Measurements from ENCODE around the gene SF3B2.
A peak's percentile ranks its signal among the peaks of the same experiment; 100 is the strongest.

Gene SF3B2

DNA sequence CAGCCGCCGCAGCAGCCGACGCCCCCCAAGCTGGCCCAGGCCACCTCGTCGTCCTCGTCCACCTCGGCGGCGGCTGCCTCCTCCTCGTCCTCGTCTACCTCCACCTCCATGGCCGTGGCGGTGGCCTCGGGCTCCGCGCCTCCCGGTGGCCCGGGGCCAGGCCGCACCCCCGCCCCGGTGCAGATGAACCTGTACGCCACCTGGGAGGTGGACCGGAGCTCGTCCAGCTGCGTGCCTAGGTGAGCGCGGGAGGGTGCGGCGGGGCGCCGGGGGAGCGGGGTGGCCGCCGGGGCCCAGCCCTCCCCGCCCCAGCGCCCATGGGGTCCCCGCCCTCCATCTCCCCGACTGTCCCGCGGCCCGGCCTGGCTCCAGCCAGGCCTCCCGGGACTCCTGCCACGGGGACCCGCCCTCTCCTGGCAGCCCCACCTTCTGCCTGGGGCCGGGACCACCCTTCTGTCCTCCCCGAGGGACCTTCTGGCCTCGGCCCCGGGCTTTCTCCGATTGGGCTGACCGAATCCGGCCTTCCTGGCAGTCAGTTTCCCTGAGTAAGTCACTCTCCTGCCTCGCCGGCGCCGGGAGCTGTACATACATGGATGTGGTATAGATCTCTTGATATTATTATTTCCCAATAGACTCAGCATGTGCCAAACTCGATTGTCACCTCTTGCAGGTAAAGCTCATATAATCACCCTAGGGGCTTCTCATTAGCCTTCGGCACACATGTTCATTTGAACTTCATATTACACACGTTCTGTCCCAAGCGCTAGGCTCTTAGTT, 18.6 kb downstream of the SF3B2 start:
- Histone ChIP-seq H3K79me2 (ENCODE audit: insufficient read depth, low read length) (peaks cover 29% of the 10 kb centered on the region), H3K4me3 (ENCODE audit: low read depth in 1 of 2, low read length in 2 of 2) (peak overlapping the region; percentile 77 to 90), H3K36me3 (ENCODE audit: insufficient read depth, low read length) (peaks cover 52% of the 10 kb centered on the region), H3K4me1 (ENCODE audit: insufficient read depth, low read length) (peaks cover 27% of the 10 kb centered on the region), H2AFZ (ENCODE audit: low read depth, low read length) (peak overlapping the region; percentile 82), H3K27me3 (ENCODE audit: insufficient read depth, low read length, poor library complexity) (no peaks in the 10 kb centered on the region), H4K20me1 (ENCODE audit: insufficient read depth, low read length) (peaks cover 17% of the 10 kb centered on the region; the same call in 1 of the 2 replicates), H3K9me3 (ENCODE audit: insufficient read depth, low read length, severe bottlenecking) (no peaks in the 10 kb centered on the region), H3K27ac (ENCODE audit: low read length) (peak overlapping the region; percentile 45; the same call in 1 of the 2 replicates), H3K9ac (ENCODE audit: low read depth, low read length) (peak overlapping the region; percentile 84), H3K4me2 (ENCODE audit: insufficient read depth, low read length) (peak overlapping the region; percentile 89)
- TF ChIP-seq, protein P1, sequence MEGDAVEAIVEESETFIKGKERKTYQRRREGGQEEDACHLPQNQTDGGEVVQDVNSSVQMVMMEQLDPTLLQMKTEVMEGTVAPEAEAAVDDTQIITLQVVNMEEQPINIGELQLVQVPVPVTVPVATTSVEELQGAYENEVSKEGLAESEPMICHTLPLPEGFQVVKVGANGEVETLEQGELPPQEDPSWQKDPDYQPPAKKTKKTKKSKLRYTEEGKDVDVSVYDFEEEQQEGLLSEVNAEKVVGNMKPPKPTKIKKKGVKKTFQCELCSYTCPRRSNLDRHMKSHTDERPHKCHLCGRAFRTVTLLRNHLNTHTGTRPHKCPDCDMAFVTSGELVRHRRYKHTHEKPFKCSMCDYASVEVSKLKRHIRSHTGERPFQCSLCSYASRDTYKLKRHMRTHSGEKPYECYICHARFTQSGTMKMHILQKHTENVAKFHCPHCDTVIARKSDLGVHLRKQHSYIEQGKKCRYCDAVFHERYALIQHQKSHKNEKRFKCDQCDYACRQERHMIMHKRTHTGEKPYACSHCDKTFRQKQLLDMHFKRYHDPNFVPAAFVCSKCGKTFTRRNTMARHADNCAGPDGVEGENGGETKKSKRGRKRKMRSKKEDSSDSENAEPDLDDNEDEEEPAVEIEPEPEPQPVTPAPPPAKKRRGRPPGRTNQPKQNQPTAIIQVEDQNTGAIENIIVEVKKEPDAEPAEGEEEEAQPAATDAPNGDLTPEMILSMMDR (IDR thresholded peaks at IDR 0.05; ENCODE audit: borderline replicate concordance, extremely low read depth, low read length, poor library complexity, severe bottlenecking): no peak
- TF ChIP-seq EZH2 (IDR thresholded peaks at IDR 0.05; ENCODE audit: borderline replicate concordance, low read depth, low read length, severe bottlenecking): no peak
- ATAC-seq (ENCODE audit: insufficient read depth, low read depth): peak; percentile 8; the same call in 2 of the 3 replicates
- no peak for DNase-seq

DNA sequence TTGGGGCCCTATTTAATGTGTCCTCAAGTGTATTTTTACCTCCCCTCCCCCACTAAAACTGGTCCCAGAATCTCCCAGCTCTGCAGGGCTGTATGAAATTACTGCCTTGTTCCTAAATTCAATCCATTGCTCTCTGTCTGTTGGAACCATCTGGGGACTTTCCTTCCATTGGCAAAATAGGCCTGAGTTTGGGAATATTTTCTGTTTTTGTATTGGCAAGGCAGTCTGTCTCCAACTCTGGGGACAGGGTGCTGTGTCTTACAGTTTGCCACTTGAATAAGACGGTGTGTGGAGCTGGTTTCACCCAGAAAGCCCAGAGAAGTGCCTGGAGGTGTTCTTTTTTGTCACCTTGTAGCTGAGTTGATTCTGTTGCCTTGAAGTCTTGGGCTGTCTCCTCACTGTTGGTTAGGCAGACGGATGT, 19.2 kb downstream of the SF3B2 start:
- H2AFZ ChIP-seq (ENCODE audit: low read depth, low read length): 0 out of 2 replicates have a peak overlapping the region, but pooled peaks have one; percentile 82
- no peaks in the 10 kb centered on the region for H3K27me3 ChIP-seq (ENCODE audit: insufficient read depth, low read length, poor library complexity)
- H3K4me3 ChIP-seq (ENCODE audit: low read depth in 1 of 2, low read length in 2 of 2): peak overlapping the region; percentile 77 to 90; a peak in 3 of 4 replicates
- peak overlapping the region; percentile 29; the same call in 1 of the 2 replicates for H3K27ac ChIP-seq (ENCODE audit: low read length)
- H3K9me3 ChIP-seq (ENCODE audit: insufficient read depth, low read length, severe bottlenecking): no peaks in the 10 kb centered on the region
- TF ChIP-seq, protein P1 (IDR thresholded peaks at IDR 0.05; ENCODE audit: borderline replicate concordance, extremely low read depth, low read length, poor library complexity, severe bottlenecking): no peak
- TF ChIP-seq EZH2 (IDR thresholded peaks at IDR 0.05; ENCODE audit: borderline replicate concordance, low read depth, low read length, severe bottlenecking): no peak
- H3K9ac ChIP-seq (ENCODE audit: low read depth, low read length): peak overlapping the region; percentile 84
- H4K20me1 ChIP-seq (ENCODE audit: insufficient read depth, low read length): peaks cover 15% of the 10 kb centered on the region; the same call in 1 of the 2 replicates
- H3K79me2 ChIP-seq (ENCODE audit: insufficient read depth, low read length): peaks cover 27% of the 10 kb centered on the region
- peak overlapping the region; percentile 89 for H3K4me2 ChIP-seq (ENCODE audit: insufficient read depth, low read length)
- peaks cover 46% of the 10 kb centered on the region for H3K36me3 ChIP-seq (ENCODE audit: insufficient read depth, low read length)
- peaks cover 27% of the 10 kb centered on the region for H3K4me1 ChIP-seq (ENCODE audit: insufficient read depth, low read length)
- DNase-seq (no peak), ATAC-seq (ENCODE audit: insufficient read depth, low read depth) (no peak)

DNA sequence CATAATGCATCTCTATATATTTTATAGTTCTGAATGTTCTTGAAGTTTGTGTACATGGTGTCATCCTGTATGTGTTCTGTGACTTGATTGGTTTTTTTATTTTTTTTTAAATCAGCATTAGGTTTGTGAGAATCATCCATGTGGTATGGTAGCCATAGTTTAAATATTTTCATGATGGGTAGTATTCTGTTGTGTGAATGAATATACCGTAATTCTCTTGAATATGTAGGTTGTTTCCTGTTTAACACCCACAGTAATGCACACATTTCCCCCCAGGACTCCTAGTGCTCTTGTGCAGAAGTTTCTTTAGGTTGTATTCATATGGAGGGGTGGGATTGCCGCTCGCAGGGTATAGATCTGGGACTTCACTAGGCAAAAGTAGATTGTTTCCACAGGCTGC, 19.9 kb downstream of the SF3B2 start:
- no peak overlapping the region for H3K27ac ChIP-seq (ENCODE audit: low read length)
- H3K9ac ChIP-seq (ENCODE audit: low read depth, low read length): peak overlapping the region; percentile 84; the same call in 1 of the 2 replicates

More for the DNA sequence above, 19.9 kb downstream of the SF3B2 start:
- Histone ChIP-seq H3K79me2 (ENCODE audit: insufficient read depth, low read length) (peaks cover 27% of the 10 kb centered on the region), H3K4me2 (ENCODE audit: insufficient read depth, low read length) (peak overlapping the region; percentile 89), H3K9me3 (ENCODE audit: insufficient read depth, low read length, severe bottlenecking) (no peaks in the 10 kb centered on the region), H2AFZ (ENCODE audit: low read depth, low read length) (no peak overlapping the region), H4K20me1 (ENCODE audit: insufficient read depth, low read length) (peaks cover 10% of the 10 kb centered on the region; the same call in 1 of the 2 replicates), H3K27me3 (ENCODE audit: insufficient read depth, low read length, poor library complexity) (no peaks in the 10 kb centered on the region), H3K4me1 (ENCODE audit: insufficient read depth, low read length) (peaks cover 27% of the 10 kb centered on the region), H3K36me3 (ENCODE audit: insufficient read depth, low read length) (peaks cover 39% of the 10 kb centered on the region), H3K4me3 (ENCODE audit: low read depth in 1 of 2, low read length in 2 of 2) (no peak overlapping the region; a peak in 1 of 4 replicates)
- TF ChIP-seq EZH2 (IDR thresholded peaks at IDR 0.05; ENCODE audit: borderline replicate concordance, low read depth, low read length, severe bottlenecking): no peak
- TF ChIP-seq, protein P1 (IDR thresholded peaks at IDR 0.05; ENCODE audit: borderline replicate concordance, extremely low read depth, low read length, poor library complexity, severe bottlenecking): no peak
- ATAC-seq (ENCODE audit: insufficient read depth, low read depth): no peak
- DNase-seq: no peak

Measured in DND-41 (cell line).